ENCODE measurements around the gene EXOSC2. TPM values are rescaled to one million over a fixed set of nuclear protein-coding genes. Genes with fewer than 3 reads are reported as not detected.
"Not testable (repeated sequence)": the region's sequence is repeated elsewhere in the genome, so short reads cannot be mapped to it uniquely, and the experiment has no call there.

Gene EXOSC2
- total RNA-seq, 1 experiment from 2014 or later = 49.5 TPM

- Histone ChIP-seq H3K27me3 (ENCODE audit: insufficient read depth, low read depth) (no peaks in the 10 kb centered on the region), H3K9me2 (ENCODE audit: insufficient read depth) (no peaks in the 10 kb centered on the region), H3K9me3 (ENCODE audit: insufficient read depth, low read depth) (no peaks in the 10 kb centered on the region), H3K79me2 (ENCODE audit: low read depth) (no peaks in the 10 kb centered on the region), H3K4me1 (replicated peaks; ENCODE audit: insufficient read depth) (peaks cover 6% of the 10 kb centered on the region), H3K36me3 (ENCODE audit: low read depth) (no peaks in the 10 kb centered on the region), H2AFZ (peak overlapping the region; percentile 96), H3K27ac (no peak overlapping the region), H3F3A (ENCODE audit: insufficient read depth, low read depth) (peaks cover 4% of the 10 kb centered on the region), H3K4me3 (peak overlapping the region; percentile 76), H3K4me2 (peak overlapping the region; percentile 84), H4K20me1 (ENCODE audit: insufficient read depth) (no peaks in the 10 kb centered on the region)
- no TSS peak for BruUV-seq (replicated peaks)
- intact Hi-C loops (cut with micrococcal nuclease; ENCODE audit: unreplicated experiment) = loop anchor here (1.0 to 10.0 kb wide), 4 partner anchors 221 to 1040 kb away; partner anchors contain the start of gene ASB6
- CTCF ChIA-PET = interaction anchor here (0.5 to 1.2 kb wide), 8 partner anchors 27 to 1632 kb away, joined by 3 to 14 read pairs (median 4); no protein-coding TSS in a partner anchor
- TF ChIP-seq EZH2 (IDR thresholded peaks at IDR 0.05; ENCODE audit: low read depth) (no peak), CTCF (conservative IDR thresholded peaks at IDR 0.05) (peak; percentile 84)
- peak; percentile 63 to 83 for DNase-seq
- POLR2A ChIA-PET (ENCODE audit: unreplicated experiment) = interaction anchor here (0.5 to 0.6 kb wide), 3 partner anchors 11 to 1284 kb away, joined by 3 to 16 read pairs (median 3); partner anchors contain the start of genes EXOSC2 and FUBP3
These were observed 11.0 kb upstream of the EXOSC2 start for GRCh38 chr9:130682421-130683121.

GRCh38 chr9:130685104-130685503, 8.5 kb upstream of the EXOSC2 start:
- H2AFZ ChIP-seq = no peak overlapping the region
- peaks cover 12% of the 10 kb centered on the region for H3F3A ChIP-seq (ENCODE audit: insufficient read depth, low read depth)
- no peaks in the 10 kb centered on the region for H3K9me2 ChIP-seq (ENCODE audit: insufficient read depth)
- no TSS peak for BruUV-seq (replicated peaks)
- H3K27me3 ChIP-seq (ENCODE audit: insufficient read depth, low read depth) = no peaks in the 10 kb centered on the region
- H3K27ac ChIP-seq = no peak overlapping the region
- POLR2A ChIA-PET (ENCODE audit: unreplicated experiment) = interaction anchor here (0.6 kb wide), 1 partner anchor 9 kb away, joined by 15 read pairs; the partner anchor contains the start of gene EXOSC2
- DNase-seq = no peak
- no peak overlapping the region for H3K4me3 ChIP-seq
- intact Hi-C loops (cut with micrococcal nuclease; ENCODE audit: unreplicated experiment) = loop anchor here (10.0 kb wide), 1 partner anchor 800 kb away; no protein-coding TSS in a partner anchor
- no peaks in the 10 kb centered on the region for H3K9me3 ChIP-seq (ENCODE audit: insufficient read depth, low read depth)
- CTCF ChIA-PET = no interaction called here
- no peaks in the 10 kb centered on the region for H3K79me2 ChIP-seq (ENCODE audit: low read depth)
- H3K4me2 ChIP-seq = no peak overlapping the region
- peaks cover 13% of the 10 kb centered on the region for H3K4me1 ChIP-seq (replicated peaks; ENCODE audit: insufficient read depth)
- no peaks in the 10 kb centered on the region for H3K36me3 ChIP-seq (ENCODE audit: low read depth)
- no peak for TF ChIP-seq EZH2 (IDR thresholded peaks at IDR 0.05; ENCODE audit: low read depth)
- TF ChIP-seq CTCF (conservative IDR thresholded peaks at IDR 0.05) = no peak
- no peaks in the 10 kb centered on the region for H4K20me1 ChIP-seq (ENCODE audit: insufficient read depth)

- BruUV-seq (replicated peaks); H3K4me3 ChIP-seq; H3K27ac ChIP-seq; H2AFZ ChIP-seq; H3K9me3 ChIP-seq (ENCODE audit: insufficient read depth, low read depth); H3K79me2 ChIP-seq (ENCODE audit: low read depth); H3K36me3 ChIP-seq (ENCODE audit: low read depth); POLR2A ChIA-PET (ENCODE audit: unreplicated experiment); H3K9me2 ChIP-seq (ENCODE audit: insufficient read depth); H4K20me1 ChIP-seq (ENCODE audit: insufficient read depth); H3K4me2 ChIP-seq; H3K27me3 ChIP-seq (ENCODE audit: insufficient read depth, low read depth); DNase-seq: not testable (repeated sequence)
- H3K4me1 ChIP-seq (replicated peaks; ENCODE audit: insufficient read depth) = peaks cover 17% of the 10 kb centered on the region
- intact Hi-C loops (cut with micrococcal nuclease; ENCODE audit: unreplicated experiment) = loop anchor here (10.0 kb wide), 1 partner anchor 801 kb away; no protein-coding TSS in a partner anchor
- peaks cover 16% of the 10 kb centered on the region for H3F3A ChIP-seq (ENCODE audit: insufficient read depth, low read depth)
- CTCF ChIA-PET = interaction anchor here (0.6 kb wide), 2 partner anchors 213 to 1161 kb away, joined by 3 to 17 read pairs; no protein-coding TSS in a partner anchor
These were observed 7.6 kb upstream of the EXOSC2 start for GRCh38 chr9:130685945-130686344.
